ENCODE measurements around the gene CCDC38. TPM values are rescaled to one million over a fixed set of nuclear protein-coding genes. Genes with fewer than 3 reads are reported as not detected.
A peak's percentile ranks its signal among the peaks of the same experiment; 100 is the strongest.

Gene CCDC38
- total RNA-seq, 1 donor from 2014 or later: not detected

- Mint-ChIP-seq H3K27ac (ENCODE audit: unreplicated experiment) (no peak overlapping the region), H3K4me1 (peaks cover 13% of the 10 kb centered on the region), H3K9me3 (no peaks in the 10 kb centered on the region), H3K36me3 (ENCODE audit: low read depth) (no peaks in the 10 kb centered on the region), H3K27me3 (ENCODE audit: low read depth) (peaks cover 25% of the 10 kb centered on the region), H3K4me3 (peak overlapping the region; percentile 92)
- no peak for DNase-seq (ENCODE audit: low read depth, low spot score)
- no peak for TF ChIP-seq CTCF (conservative IDR thresholded peaks at IDR 0.05)
Measured at GRCh38 chr12:95942101-95942523, 302 bp downstream of the CCDC38 start.

GRCh38 chr12:95940514-95940913, 1.9 kb downstream of the CCDC38 start:
- Mint-ChIP-seq H3K4me1 (peaks cover 13% of the 10 kb centered on the region), H3K9me3 (no peaks in the 10 kb centered on the region), H3K27me3 (ENCODE audit: low read depth) (peaks cover 17% of the 10 kb centered on the region), H3K36me3 (ENCODE audit: low read depth) (no peaks in the 10 kb centered on the region), H3K27ac (ENCODE audit: unreplicated experiment) (no peak overlapping the region), H3K4me3 (peak overlapping the region; percentile 42)
- no peak for DNase-seq (ENCODE audit: low read depth, low spot score)
- TF ChIP-seq CTCF (conservative IDR thresholded peaks at IDR 0.05): no peak

GRCh38 chr12:95922231-95922630, 20.2 kb downstream of the CCDC38 start:
- no peak for TF ChIP-seq CTCF (conservative IDR thresholded peaks at IDR 0.05)
- Mint-ChIP-seq H3K27ac (ENCODE audit: unreplicated experiment) (no peak overlapping the region), H3K4me1 (no peaks in the 10 kb centered on the region), H3K36me3 (ENCODE audit: low read depth) (peaks cover 5% of the 10 kb centered on the region), H3K4me3 (no peak overlapping the region), H3K27me3 (ENCODE audit: low read depth) (peaks cover 3% of the 10 kb centered on the region), H3K9me3 (peaks cover 6% of the 10 kb centered on the region)
- no peak for DNase-seq (ENCODE audit: low read depth, low spot score)

GRCh38 chr12:95919110-95919509, 23.3 kb downstream of the CCDC38 start:
- H3K27ac Mint-ChIP-seq (ENCODE audit: unreplicated experiment): no peak overlapping the region
- peaks cover 5% of the 10 kb centered on the region for H3K36me3 Mint-ChIP-seq (ENCODE audit: low read depth)
- no peak for TF ChIP-seq CTCF (conservative IDR thresholded peaks at IDR 0.05)
- H3K4me1 Mint-ChIP-seq: no peaks in the 10 kb centered on the region
- H3K9me3 Mint-ChIP-seq: peaks cover 6% of the 10 kb centered on the region
- no peak for DNase-seq (ENCODE audit: low read depth, low spot score)
- peaks cover 19% of the 10 kb centered on the region for H3K27me3 Mint-ChIP-seq (ENCODE audit: low read depth)
- no peak overlapping the region for H3K4me3 Mint-ChIP-seq

- DNase-seq (ENCODE audit: low read depth, low spot score): peak; percentile 29
- no peak overlapping the region for H3K27ac Mint-ChIP-seq (ENCODE audit: unreplicated experiment)
- H3K4me1 Mint-ChIP-seq: no peaks in the 10 kb centered on the region
Measured at GRCh38 chr12:95918194-95918993, 24.0 kb downstream of the CCDC38 start.

More at GRCh38 chr12:95918194-95918993, 24.0 kb downstream of the CCDC38 start:
- Mint-ChIP-seq H3K27me3 (ENCODE audit: low read depth) (peaks cover 19% of the 10 kb centered on the region), H3K4me3 (no peak overlapping the region), H3K36me3 (ENCODE audit: low read depth) (peaks cover 5% of the 10 kb centered on the region), H3K9me3 (peaks cover 6% of the 10 kb centered on the region)
- TF ChIP-seq CTCF (conservative IDR thresholded peaks at IDR 0.05): peak; percentile 83

Measured in neural crest cell (in vitro differentiated cells).